Natural killer cell (primary cell): ENCODE measurements around the gene PEX14. TPM values are rescaled to one million over a fixed set of nuclear protein-coding genes. Genes with fewer than 3 reads are reported as not detected.

Source experiments
- ATAC-seq, 3 donors: fragments of 150-1000 bp in 2 of 3; fragments of 200-7000 bp in 1 of 3; cut with Tn5 transposase; 1 replicate in 1 of 3; 2 replicates in 2 of 3; pipeline ENCODE4 v1.10.0; 2021; ENCODE audit warnings: mild to moderate bottlenecking in 2 of 3, moderate library complexity in 2 of 3
- DNase-seq, 2 donors: peaks; one replicate each; pipeline versions ENCODE4 v3.0.0 to v3.0.0-alpha.2; 2013 to 2021; ENCODE audit warnings: mixed read lengths in 1 of 2
- H3K27ac ChIP-seq: one replicate; pipeline ENCODE4 v1.5.1; 2013; ENCODE audit warnings: mild to moderate bottlenecking, low read length
- H3K27me3 ChIP-seq: one replicate; pipeline ENCODE4 v1.6.1; 2013; ENCODE audit warnings: low read length; ENCODE audit not compliant: control insufficient read depth, insufficient read depth
- H3K36me3 ChIP-seq: one replicate; pipeline ENCODE4 v1.6.1; 2013; ENCODE audit warnings: low read length; ENCODE audit not compliant: control insufficient read depth, insufficient read depth
- H3K4me1 ChIP-seq: one replicate; pipeline ENCODE4 v1.6.1; 2013; ENCODE audit warnings: low read length; ENCODE audit not compliant: control insufficient read depth, insufficient read depth
- H3K4me3 ChIP-seq: one replicate; pipeline ENCODE4 v1.5.1; 2013; ENCODE audit warnings: low read length
- H3K9me3 ChIP-seq: one replicate; pipeline ENCODE4 v1.6.1; 2013; ENCODE audit warnings: low read length; ENCODE audit not compliant: control insufficient read depth, insufficient read depth
- H3K27ac Mint-ChIP-seq, 2 donors: one replicate each; pipeline ENCODE4 v1.8.0; 2022; ENCODE audit warnings: mild to moderate bottlenecking in 2 of 2, mixed read lengths in 2 of 2, moderate library complexity in 1 of 2
- H3K27me3 Mint-ChIP-seq, 2 donors: one replicate each; pipeline ENCODE4 v1.8.0; 2022; ENCODE audit warnings: low read depth in 2 of 2, mixed read lengths in 2 of 2
- H3K36me3 Mint-ChIP-seq: one replicate; pipeline ENCODE4 v1.8.0; 2022; ENCODE audit warnings: mixed read lengths
- H3K4me1 Mint-ChIP-seq, 2 donors: one replicate each; pipeline ENCODE4 v1.8.0; 2022; ENCODE audit warnings: mixed read lengths in 2 of 2
- H3K4me3 Mint-ChIP-seq: one replicate; pipeline ENCODE4 v1.8.0; 2022; ENCODE audit warnings: mild to moderate bottlenecking, moderate library complexity, mixed read lengths
- H3K9me3 Mint-ChIP-seq, 2 donors: one replicate each; pipeline ENCODE4 v1.8.0; 2022; ENCODE audit warnings: mixed read lengths in 2 of 2
- CTCF ChIP-seq: fragments of 200-600 bp; IDR thresholded peaks from one replicate; pipeline ENCODE4 v1.8.0; 2022; ENCODE audit warnings: antibody characterized with exemption
- WGBS: methylation state at CpG from one replicate; pipeline ENCODE4 v1.1.7; 2013; ENCODE audit warnings: missing lambda C conversion rate; ENCODE audit not compliant: insufficient coverage; 5-methylcytosine and 5-hydroxymethylcytosine counted together
- intact Hi-C: fragments of 100-400 bp; cut with micrococcal nuclease; formaldehyde crosslinking; loops from one replicate; pipeline ENCODE4 v1.14.2; 2022
- total RNA-seq, 4 donors: library from RNA; stranded (reverse); fragments of 120-200 nt in 1 of 4; gene quantifications; one replicate each; pipeline versions ENCODE4 v1.2.3 to v1.2.4, GENCODE V29; 2013 to 2022

Gene PEX14
- total RNA-seq, 3 donors from 2014 or later (not counting 1 experiment from before 2014, with no cell fraction given), result 21.4 to 27.3 (median 24.1) TPM

GRCh38 chr1:10664251-10664650 lies 189.5 kb downstream of the PEX14 start:
- no peak overlapping the region for H3K4me3 ChIP-seq
- Mint-ChIP-seq H3K27me3 (no peaks in the 10 kb centered on the region), H3K9me3 (no peaks in the 10 kb centered on the region), H3K4me1 (peaks cover 0 to 14% of the 10 kb centered on the region in 2 donors), H3K36me3 (no peaks in the 10 kb centered on the region), H3K27ac (no peak overlapping the region), H3K4me3 (no peak overlapping the region)
- no peak for TF ChIP-seq CTCF
- no peaks in the 10 kb centered on the region for H3K4me1 ChIP-seq
- no peak for ATAC-seq
- H3K27me3 ChIP-seq, result no peaks in the 10 kb centered on the region
- intact Hi-C loops, result no loop called here
- H3K36me3 ChIP-seq, result peaks cover 9% of the 10 kb centered on the region
- H3K9me3 ChIP-seq, result no peaks in the 10 kb centered on the region
- no peak overlapping the region for H3K27ac ChIP-seq
- 94% methylated on average over 15 of the region's 15 CpGs for WGBS
- no peak for DNase-seq

GRCh38 chr1:10665226-10665625 lies 190.5 kb downstream of the PEX14 start:
- DNase-seq, result no peak
- no peak for TF ChIP-seq CTCF
- H3K4me3 Mint-ChIP-seq, result no peak overlapping the region
- no peaks in the 10 kb centered on the region for H3K9me3 Mint-ChIP-seq
- no peaks in the 10 kb centered on the region for H3K4me1 ChIP-seq
- peaks cover under 1 to 15% of the 10 kb centered on the region in 2 donors for H3K4me1 Mint-ChIP-seq
- no peaks in the 10 kb centered on the region for H3K36me3 Mint-ChIP-seq
- H3K36me3 ChIP-seq, result peaks cover 9% of the 10 kb centered on the region
- intact Hi-C loops, result no loop called here
- no peak overlapping the region for H3K27ac ChIP-seq
- H3K27ac Mint-ChIP-seq, result peak overlapping the region in 1 of 2 donors; percentile 50
- H3K4me3 ChIP-seq, result no peak overlapping the region
- H3K27me3 Mint-ChIP-seq, result no peaks in the 10 kb centered on the region
- no peak for ATAC-seq
- no peaks in the 10 kb centered on the region for H3K27me3 ChIP-seq
- no peaks in the 10 kb centered on the region for H3K9me3 ChIP-seq
- 93% methylated on average over 31 of the region's 31 CpGs for WGBS

DNA sequence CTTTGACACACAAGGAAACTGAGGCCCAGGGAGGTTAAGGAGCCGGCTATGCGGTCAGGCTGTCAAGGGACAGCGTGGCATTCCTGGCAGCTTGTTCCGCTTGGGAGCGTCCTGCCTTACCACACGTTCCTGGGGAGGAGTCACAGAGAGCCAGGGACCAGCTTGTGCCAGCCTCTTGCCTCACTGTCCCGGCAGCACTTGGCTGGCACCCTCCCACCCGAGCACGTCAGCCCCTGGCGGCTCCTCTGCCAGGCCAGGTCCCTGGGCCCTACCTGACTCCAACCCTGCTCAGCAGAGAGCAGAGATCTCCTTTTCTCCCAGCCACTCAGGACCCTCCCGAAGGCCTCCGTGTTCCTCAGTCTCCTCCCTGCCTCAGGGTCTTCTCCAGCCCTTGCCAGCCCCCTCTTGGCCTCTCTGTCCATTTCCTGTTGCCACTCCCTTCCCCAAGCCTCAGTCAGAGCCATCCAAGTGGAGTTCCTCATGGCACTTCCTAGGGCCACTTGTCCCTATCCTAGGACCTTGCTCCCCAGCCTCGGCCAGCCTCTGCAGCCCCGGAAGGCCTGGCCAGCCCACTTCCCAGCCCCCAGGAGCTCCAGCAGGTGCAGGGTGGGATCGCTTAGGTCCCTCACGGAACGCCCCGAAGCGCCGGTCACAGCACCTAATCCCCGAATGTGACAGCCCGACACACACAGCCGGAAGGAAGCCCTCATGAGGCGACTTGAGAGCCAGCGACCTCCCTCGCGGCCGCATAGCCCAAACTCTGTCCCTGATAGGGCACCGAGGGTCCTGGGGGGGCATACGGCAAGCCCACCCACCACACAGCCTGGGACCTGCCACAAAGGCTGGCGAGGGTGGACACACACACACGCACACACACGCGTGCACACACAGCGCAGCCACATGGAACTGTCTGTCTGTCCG lies 191.4 kb downstream of the PEX14 start:
- H3K27ac Mint-ChIP-seq, result peak overlapping the region in 1 of 2 donors; percentile 50
- Histone ChIP-seq H3K27ac (no peak overlapping the region), H3K27me3 (no peaks in the 10 kb centered on the region), H3K9me3 (no peaks in the 10 kb centered on the region), H3K4me1 (peaks cover under 1% of the 10 kb centered on the region), H3K4me3 (no peak overlapping the region), H3K36me3 (peaks cover 9% of the 10 kb centered on the region)
- H3K27me3 Mint-ChIP-seq, result no peaks in the 10 kb centered on the region
- no peak for TF ChIP-seq CTCF
- H3K4me1 Mint-ChIP-seq, result peaks cover 8 to 25% of the 10 kb centered on the region in 2 donors
- H3K4me3 Mint-ChIP-seq, result no peak overlapping the region
- intact Hi-C loops, result no loop called here
- ATAC-seq (no peak), DNase-seq (no peak)
- 84% methylated on average over 36 of the region's 36 CpGs for WGBS
- H3K36me3 Mint-ChIP-seq, result no peaks in the 10 kb centered on the region
- H3K9me3 Mint-ChIP-seq, result no peaks in the 10 kb centered on the region
